GM18870 (cell line): ENCODE results near the gene RERG.

Experiments
- ATAC-seq: cut with Tn5 transposase; IDR thresholded peaks from one replicate; pipeline ENCODE4 v1.9.1; 2021; ENCODE audit warnings: moderate library complexity; ENCODE audit not compliant: unreplicated experiment

Gene RERG, protein sequence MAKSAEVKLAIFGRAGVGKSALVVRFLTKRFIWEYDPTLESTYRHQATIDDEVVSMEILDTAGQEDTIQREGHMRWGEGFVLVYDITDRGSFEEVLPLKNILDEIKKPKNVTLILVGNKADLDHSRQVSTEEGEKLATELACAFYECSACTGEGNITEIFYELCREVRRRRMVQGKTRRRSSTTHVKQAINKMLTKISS

DNA sequence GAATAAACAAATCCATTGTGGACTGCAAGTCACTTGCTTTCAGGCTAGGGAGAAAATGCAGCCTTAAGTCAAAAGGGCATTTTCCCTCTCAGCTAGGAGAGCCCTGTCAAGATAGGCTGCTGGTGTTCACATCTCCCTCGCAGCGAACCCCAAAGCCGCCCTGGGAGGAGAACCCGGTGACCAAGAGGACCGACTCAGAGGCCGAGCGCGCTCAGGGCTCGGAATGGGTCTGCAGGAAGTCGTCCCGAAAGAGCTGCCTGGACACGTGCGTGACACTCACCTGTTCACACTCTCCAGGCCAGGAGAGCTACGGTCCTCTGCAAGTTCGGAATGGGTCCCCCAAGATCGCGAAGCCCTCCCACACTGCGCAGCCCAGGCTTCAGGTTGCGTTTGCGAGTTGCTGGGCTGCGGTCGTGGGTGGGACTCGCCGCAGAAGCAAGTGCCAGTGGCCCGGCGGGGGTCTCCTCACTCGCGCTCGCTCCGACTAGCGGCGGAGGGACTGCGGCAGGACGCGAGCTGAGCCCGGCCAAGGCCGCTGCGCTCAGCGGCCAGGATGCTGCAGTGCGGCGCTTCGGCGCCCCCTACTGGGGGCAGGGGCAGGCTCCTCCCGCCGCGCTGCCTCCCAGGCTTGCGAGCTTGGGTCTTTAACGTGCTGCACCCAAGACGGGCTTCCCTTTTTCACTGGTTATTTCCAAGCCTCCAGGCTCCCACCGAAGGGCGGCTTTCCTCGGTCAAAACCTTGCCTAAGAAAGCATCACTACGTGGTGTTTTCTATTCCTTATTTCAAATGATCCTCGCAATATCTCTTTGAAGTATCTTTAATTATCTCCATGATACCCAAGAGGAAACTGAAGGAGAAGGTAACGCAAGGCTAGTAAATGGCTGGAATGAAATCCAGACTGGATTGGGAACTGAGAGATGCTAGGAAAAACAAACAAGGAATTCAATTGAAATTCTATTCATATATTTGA lies at the start of gene RERG:
TSS of gene RERG (minus strand) at position 503 of the 971 bp plus-strand sequence. CDS start 3,928 bp downstream, outside the sequence.
- peak; percentile 53 for ATAC-seq

DNA sequence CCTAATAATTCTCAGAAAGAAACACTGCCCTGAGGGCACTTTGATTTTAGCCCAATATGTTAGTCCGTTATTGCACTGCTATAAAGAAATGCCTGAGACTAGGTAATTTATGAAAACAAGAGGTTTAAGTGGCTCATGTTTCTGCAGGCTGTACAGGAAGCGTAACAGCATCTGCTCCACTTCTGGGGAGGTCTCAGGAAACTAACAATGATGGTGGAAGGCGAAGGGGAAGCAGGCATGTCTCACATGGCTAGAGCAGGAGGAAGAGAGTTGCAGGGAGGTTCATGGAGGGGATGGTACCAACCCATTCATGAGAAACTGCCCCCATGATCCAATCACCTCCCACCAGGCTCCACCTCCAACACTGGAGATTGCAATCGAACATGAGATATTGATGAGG lies 49.4 kb upstream of the RERG start:
- ATAC-seq: no peak

DNA sequence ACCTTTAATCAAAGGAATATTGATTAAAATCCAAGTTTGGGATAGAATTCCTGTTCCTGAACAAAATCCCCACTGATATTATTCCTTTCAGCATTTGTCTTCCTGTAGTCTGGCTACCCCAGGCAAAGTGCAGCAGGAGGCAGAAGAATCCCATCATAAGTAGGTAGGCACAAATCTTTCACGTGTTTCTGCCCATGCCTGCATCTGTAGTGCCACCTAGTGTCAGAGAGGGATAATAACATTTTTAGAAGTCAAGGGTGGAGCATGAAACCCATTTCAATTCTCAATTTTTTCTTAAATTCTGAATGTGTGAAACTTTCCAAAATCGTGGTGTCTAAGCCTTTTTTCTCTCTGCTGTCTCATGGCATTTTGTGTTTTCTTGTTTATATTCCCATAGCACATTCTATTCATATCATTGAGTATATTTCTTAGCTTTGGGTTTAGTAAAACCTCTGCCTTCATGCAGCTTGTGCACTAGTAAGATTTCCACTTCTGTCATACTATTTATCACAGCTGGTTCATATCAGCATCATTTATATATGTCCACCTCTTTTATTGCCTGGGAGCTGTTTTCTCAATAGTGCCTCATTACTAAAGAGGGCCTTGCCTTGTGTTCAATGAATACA lies 47.8 kb upstream of the RERG start:
- ATAC-seq: peak; percentile 75

DNA sequence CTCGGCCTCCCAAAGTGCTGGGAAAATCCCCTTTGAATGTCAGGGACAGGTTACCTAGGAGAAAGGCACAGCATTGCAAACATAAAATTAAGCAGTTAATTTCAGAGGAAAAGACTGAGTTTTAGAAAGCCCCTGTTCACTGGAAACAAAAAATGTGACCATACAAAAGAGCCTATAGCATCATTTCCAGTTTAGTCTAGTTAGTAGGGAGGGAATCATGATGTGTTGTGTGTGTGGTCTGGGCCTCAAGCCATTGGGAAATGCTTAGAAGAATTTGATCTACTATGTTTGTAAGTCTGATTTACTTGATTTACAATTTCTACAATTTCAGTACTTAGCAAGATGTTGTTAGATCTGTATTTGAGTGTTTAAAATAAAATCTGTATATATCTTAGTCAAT lies 47.1 kb upstream of the RERG start:
- ATAC-seq: no peak

DNA sequence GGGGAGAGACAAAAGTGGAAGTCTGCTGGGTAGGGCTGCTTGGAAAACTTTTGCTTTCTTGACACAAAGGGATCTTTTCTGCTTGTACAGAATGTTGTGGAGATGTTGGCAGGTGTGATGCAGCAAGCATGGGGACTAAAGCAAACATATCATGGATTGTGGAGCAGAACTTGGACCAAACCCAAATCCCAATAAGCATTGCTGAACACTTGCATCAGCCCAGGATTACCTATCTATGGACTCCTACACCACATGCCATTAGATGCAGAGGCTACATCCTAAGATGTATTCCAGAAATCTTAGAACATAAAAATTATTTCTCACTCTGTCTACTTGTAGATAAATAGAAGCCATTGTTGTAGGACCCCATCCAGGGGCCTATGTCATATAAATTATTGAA lies 44.7 kb upstream of the RERG start:
- no peak for ATAC-seq

DNA sequence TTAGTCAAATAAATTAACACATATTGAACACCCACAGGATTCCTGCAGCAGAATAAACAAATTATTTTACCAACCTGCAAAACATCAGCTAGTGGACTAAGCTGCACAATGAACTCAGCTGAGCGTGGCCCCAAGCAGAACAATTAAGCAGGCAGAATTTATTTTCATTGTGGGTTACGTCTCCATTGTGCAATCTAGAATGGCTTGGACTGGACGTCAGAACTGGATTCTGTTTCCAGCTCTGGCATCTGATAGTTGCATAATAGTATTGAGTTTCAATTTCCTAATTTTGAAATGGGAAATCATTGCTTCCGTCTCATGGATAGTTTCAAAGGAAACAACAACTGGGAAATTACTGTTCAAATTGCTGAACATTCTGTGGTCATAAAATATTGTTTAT lies 35.5 kb upstream of the RERG start:
- no peak for ATAC-seq

DNA sequence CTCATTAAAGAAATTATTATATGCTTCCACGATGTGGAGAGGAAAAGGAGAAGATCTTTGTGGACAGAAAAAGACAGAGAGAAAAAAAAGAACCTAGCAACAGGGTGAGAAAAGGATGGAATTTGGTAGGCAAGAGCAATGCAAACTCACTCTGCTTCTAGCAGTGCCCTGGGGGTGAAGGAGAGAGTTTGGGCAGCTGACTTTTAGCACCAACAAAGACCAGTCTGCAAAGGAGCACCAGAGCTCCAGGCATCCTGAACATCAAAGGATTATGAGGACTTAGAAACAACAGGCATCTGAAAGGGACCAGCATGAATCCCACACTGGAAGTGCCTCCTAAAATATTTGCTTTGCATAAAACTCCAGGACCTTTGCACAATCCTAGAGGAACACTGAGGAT lies 32.8 kb upstream of the RERG start:
- ATAC-seq: no peak

DNA sequence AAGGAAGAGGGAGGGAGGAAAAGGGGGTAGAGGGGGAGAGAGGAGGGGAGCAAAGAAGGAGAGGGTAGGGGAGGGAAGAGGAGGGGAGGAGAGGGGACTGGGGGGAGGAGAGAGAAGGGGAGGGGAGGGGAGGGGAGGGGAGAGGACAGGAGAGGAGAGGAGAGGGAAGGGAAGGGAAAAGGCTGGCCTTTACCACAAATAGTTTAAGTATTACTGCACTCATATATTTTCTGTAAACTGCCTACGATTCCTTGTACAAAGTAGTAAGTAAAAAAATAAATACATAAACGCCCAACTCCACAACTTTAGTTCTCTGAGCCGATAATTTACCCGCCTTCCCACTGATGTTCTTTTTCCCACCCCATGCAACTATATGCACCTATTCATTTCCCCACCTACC lies 23.7 kb upstream of the RERG start:
- ATAC-seq: no peak

DNA sequence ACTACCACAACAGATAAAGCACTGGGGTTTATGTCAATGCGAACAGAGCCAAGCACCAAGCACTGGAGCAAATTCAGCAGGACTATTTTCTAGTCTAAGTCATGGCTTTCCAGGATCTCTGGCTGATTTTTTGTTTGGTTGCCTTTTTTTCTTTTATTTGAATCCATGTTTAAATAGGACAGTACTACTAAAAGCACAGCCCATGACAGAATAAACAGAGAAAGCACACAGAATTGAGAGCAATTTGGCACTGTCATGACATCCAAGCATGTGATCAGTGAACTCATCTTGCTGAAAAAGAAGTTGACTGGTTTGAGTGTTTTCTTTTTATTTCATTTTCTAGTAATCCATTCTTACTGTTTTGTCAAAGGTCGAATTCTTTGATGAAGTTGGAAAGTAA lies 23.1 kb upstream of the RERG start:
- ATAC-seq: no peak

DNA sequence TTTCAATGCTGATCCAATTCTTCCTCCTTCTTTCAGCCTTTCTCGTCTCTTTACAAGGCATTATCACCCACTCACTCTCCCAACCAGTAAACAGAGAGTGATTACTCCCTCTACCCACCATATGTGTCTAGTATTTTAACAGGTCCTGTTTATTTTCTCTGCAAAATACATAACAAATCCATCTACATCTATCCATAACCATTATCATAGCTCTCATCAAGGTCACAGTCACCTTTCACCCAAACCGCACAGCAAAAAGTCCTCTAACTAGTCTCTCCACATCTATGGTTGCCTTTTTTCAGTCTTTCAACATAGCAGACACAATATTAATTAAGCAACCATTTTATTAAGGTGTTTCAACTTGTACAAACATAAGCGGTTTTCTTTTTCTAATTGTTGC lies 21.9 kb upstream of the RERG start:
- no peak for ATAC-seq

DNA sequence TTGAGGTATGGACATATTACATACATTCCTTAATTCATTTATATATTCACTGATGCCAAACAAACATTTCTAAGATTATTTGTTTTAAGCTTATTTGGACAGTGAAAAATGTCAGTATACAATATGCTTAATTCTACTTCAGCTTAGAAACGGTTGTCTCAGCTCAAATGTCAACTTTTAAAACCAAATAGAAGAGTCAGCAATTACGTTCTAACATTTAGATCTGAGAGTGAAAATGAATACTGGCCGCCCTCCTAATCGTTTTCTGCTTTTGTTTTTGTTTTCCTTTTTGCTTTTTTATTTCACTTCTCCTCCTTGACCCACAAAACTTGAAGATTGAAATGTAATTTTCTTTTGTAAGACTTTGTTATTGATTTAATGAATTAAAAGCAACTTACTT lies 19.7 kb upstream of the RERG start:
- ATAC-seq: no peak

DNA sequence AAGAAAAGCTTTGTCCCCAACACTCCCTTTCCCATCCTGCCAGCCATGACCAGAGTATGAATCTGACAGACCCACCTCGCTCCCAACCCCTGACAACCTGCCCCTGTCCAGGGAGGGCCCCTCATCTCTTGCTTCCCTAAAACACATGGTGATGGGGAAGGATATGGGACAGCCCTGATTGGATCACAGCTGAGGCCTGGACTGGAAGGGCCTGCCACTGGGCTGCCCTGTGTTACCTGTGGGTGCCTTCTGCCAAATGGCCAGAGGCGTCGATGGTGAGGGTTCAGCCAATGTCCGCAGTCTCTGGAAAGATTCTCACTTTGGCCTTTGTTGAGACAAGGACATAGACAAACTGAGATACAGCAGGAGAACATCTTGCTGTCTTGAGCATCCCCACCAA lies 13.3 kb upstream of the RERG start:
- no peak for ATAC-seq

DNA sequence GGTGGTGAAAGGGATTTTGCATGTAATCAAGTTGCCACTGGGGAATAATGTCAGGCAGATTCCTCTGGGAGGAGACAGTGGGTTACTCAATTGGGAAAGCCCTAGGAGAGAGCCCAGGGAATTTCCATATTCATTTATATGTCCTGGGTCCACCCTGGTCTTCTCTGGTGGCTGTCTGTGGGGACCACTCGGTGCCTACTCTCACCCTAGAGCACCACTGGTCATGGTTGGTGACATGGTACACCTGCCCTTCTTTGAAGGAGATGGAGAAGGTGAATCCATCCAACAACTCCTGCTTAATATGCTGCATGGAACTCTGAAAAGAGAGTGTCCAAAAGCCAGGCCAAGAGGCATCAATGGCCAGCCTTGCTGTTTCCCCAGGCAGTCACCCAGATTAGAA lies 12.8 kb upstream of the RERG start:
- ATAC-seq: no peak

DNA sequence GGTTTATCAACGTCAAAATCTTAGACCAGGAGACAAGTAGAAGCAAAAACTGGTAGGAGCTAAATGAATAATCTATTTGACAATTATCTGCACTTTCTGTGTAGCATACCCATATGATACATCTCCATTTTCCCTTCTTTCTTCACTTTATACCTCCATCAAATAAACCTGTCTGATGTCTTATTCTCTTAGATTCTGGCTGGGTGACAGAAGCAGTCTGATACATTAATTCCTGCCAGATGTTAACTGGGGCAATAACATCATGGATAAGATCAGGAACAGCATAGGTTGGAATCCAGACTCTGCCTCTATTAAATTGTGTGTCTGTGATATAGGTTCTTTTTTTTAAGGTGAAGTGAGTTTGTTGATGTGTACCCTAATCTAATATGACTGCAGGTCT lies 11.7 kb upstream of the RERG start:
- ATAC-seq: no peak

DNA sequence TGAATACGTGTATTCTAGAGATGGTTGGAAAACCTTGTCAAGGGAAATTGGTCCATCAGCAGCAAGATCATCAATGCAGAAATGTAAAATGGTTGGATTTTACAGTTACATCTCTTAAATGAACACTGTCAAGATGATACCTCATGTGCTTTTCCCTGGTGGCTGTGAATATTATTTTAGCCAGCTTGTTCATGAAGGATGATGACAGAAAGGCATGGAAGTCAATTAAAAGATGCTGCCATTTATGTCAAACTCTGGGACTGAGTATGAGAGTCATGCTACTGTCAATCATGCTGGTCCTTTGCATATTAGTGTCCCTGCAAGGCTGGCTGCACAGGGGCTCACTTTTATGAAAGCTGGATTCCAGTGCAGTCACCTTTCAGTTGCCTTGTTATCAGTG lies 10.3 kb upstream of the RERG start:
- no peak for ATAC-seq

DNA sequence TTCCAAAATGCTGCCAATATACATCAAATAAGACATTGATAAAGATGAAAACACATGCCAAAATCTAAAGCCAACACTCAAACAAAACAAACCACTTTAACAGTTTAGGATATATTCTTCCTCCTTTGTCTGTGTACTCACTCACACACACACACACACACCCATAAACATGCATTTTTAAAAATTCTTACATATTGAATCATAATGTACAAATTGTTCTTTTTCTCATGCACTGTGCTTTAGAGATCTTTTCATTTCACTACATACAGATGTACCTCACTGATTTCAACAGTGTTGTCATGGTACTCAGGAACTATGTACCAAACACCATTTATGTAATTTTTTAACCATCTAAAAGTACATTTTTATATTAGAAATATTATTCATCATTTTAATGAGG lies 9.5 kb upstream of the RERG start:
- no peak for ATAC-seq

DNA sequence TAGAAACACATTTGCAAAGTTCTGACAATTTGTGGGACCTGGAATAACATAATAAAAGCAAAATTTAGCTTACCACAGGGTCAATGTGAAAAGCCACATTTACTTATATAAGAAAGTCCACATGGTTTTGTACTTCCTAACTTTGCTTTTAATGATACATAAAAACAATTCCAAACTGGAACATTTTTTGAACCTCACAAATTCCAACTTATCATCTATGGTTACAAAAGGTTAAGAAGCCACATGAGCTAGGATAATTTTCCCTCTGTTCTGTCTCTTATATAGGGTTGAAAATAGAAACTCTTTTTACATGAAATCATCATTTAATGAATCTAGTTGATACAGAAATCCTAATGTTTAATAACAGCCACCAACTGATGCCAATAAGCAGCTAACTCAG lies 8.9 kb upstream of the RERG start:
- no peak for ATAC-seq

DNA sequence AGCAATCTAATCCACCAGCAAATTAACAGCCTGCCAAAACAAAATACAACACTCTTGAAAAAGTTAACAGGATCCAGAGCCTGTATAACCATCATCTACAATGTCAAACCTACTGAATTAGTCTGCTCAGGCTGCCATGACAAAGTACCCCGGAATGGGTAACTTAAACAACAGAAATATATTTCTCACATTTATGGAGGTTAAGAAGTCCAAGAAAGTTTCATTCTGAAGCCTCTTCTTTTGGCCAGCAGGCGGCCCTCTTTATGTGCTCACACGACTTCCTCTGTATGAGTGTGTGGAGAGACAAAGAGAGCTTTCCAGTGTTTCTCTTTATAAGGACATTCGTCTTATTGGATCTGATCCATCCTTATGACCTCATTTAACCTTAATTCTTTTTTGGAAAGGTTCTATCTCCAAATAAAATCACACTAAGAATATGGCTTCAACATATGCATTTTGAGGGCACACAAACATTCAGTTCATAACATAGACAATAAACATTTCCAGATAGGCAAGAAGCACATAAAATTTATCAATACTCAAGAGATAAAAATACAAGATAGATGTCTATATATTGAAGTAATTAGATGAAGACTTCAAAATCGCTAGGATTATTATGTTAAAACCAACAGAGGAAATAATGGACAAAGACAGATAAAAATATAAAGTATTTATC lies 5.9 kb upstream of the RERG start:
- ATAC-seq: no peak

DNA sequence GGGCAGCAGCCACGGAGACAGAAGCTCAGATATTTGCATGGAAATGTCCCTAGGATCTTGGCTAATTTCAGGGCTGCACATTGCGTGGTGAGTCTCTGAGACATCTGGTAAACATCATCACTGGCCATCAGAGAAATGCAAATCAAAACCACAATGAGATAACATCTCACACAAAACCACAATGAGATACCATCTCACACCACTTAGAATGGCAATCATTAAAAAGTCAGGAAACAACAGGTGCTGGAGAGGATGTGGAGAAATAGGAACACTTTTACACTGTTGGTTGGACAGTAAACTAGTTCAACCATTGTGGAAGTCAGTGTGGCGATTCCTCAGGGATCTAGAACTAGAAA lies 4.6 kb upstream of the RERG start:
- peak; percentile 76 for ATAC-seq

DNA sequence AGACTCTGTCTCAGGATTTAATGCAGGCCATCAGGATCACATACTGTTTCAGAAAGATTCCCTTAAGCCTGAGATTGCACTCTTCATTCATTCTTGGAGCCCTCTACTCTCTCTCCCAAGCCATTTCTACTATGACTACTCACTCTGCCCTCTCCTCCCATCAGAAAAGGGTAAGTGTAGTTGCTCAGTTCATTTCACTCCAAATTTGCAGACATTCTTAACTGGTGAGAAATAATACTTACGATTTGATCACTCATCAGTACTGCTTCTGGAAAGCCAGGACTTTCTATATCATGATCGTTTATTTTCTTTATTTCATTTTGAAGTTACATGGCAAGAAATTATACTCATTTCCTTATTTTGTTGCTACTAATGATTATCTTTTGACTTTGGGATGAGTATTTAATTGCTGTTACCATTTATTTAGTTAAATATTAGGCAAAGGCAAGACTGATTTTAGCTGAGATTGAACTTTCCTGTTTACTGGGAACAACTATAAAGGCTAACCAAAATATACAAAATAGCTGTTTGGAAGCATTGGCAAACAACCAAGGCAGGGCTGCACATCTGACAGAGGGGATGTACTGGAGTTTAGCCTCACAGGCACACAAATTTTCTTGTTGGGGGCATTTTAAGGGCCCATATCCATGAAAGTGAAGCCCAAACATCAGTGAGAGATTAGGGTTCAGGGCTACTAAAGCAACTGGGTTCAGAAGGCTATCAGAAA lies 4.1 kb upstream of the RERG start:
- ATAC-seq: no peak

DNA sequence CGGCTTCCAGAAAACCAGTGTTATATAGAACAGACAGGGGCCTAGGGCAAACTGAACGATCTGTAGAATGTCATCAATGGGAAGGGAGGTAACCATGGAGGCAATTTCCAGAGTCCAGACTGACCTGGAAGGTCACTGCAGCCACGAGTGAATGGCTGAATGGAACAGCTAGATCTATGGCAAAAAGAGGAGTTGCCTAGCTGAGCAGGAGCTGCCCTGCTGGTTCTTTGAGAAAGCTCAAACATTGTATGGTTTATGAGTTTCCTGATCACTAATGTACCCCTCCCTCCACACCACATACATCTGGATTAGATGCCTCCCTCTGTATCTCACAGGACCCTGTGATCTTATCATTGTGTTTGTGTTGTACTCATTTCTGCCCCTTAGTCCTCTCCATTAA lies 1.0 kb upstream of the RERG start:
- ATAC-seq: no peak
